SK-N-SH treated with all-trans-retinoic acid at 6 μM for 48 hours (cell line): ENCODE measurements around the gene SIRT6.

Experiments used
- ATAC-seq: fragments of 200-7000 bp; cut with Tn5 transposase; 3 replicates; pipeline ENCODE4 v1.9.1; 2020; ENCODE audit warnings: mild to moderate bottlenecking, moderate library complexity
- ARNTL ChIP-seq: fragments of 450-650 bp; formaldehyde crosslinking; IDR thresholded peaks from 2 replicates; pipeline ENCODE4 v1.5.0; 2020; ENCODE audit warnings: low read depth, mild to moderate bottlenecking, moderate library complexity, borderline replicate concordance
- BACH2 ChIP-seq: fragments of 250-450 bp; sonication (Bioruptor Pico); IDR thresholded peaks from 2 replicates; pipeline ENCODE4 v1.9.0; 2021; ENCODE audit warnings: mild to moderate bottlenecking, borderline replicate concordance
- CSDC2 ChIP-seq: fragments of 250-450 bp; sonication (Bioruptor Pico); IDR thresholded peaks from 2 replicates; pipeline ENCODE4 v1.5.0; 2020; ENCODE audit warnings: mild to moderate bottlenecking, moderate library complexity
- ESRRG ChIP-seq: fragments of 250-450 bp; sonication (Bioruptor Pico); IDR thresholded peaks from 2 replicates; pipeline ENCODE4 v1.6.1; 2021; ENCODE audit warnings: mild to moderate bottlenecking
- GLIS3 ChIP-seq: fragments of 250-450 bp; sonication (Bioruptor Pico); IDR thresholded peaks from 2 replicates; pipeline ENCODE4 v1.5.0; 2020; ENCODE audit warnings: mild to moderate bottlenecking, moderate library complexity
- PPARA ChIP-seq: fragments of 250-450 bp; sonication (Bioruptor Pico); IDR thresholded peaks from 2 replicates; pipeline ENCODE4 v1.5.0; 2020; ENCODE audit warnings: mild to moderate bottlenecking, borderline replicate concordance
- TOX ChIP-seq: fragments of 250-450 bp; sonication (Bioruptor Pico); IDR thresholded peaks from 2 replicates; pipeline ENCODE4 v1.8.0; 2021; ENCODE audit warnings: mild to moderate bottlenecking, moderate library complexity, borderline replicate concordance
- ZFP3 ChIP-seq: fragments of 250-450 bp; sonication (Bioruptor Pico); IDR thresholded peaks from 2 replicates; pipeline ENCODE4 v1.5.0; 2020; ENCODE audit warnings: mild to moderate bottlenecking, moderate library complexity
- ZFP30 ChIP-seq: fragments of 450-650 bp; formaldehyde crosslinking; IDR thresholded peaks from 2 replicates; pipeline ENCODE4 v1.5.0; 2022; ENCODE audit warnings: mild to moderate bottlenecking, moderate library complexity
- ZNF70 ChIP-seq: fragments of 450-650 bp; formaldehyde crosslinking; IDR thresholded peaks from 2 replicates; pipeline ENCODE4 v1.5.0; 2020; ENCODE audit warnings: mild to moderate bottlenecking, moderate library complexity
- TF ChIP-seq, protein P1 (sequence below): fragments of 250-450 bp; sonication (Bioruptor Pico); IDR thresholded peaks from 2 replicates; pipeline ENCODE4 v1.5.1; 2020; ENCODE audit warnings: low read depth, mild to moderate bottlenecking, moderate library complexity
- TF ChIP-seq, protein P2 (sequence below): fragments of 250-450 bp; sonication (Bioruptor Pico); IDR thresholded peaks from 2 replicates; pipeline ENCODE4 v1.8.0; 2021; ENCODE audit warnings: low read depth, mild to moderate bottlenecking, moderate library complexity, borderline replicate concordance
- TF ChIP-seq, protein P3 (sequence below): fragments of 250-450 bp; sonication (Bioruptor Pico); IDR thresholded peaks from 2 replicates; pipeline ENCODE4 v1.5.0; 2020; ENCODE audit warnings: mild to moderate bottlenecking, moderate library complexity
- TF ChIP-seq, protein P4 (sequence below): fragments of 250-450 bp; sonication (Bioruptor Pico); IDR thresholded peaks from 2 replicates; pipeline ENCODE4 v1.8.0; 2020; ENCODE audit warnings: mild to moderate bottlenecking, moderate library complexity, borderline replicate concordance

SIRT6 gene

DNA sequence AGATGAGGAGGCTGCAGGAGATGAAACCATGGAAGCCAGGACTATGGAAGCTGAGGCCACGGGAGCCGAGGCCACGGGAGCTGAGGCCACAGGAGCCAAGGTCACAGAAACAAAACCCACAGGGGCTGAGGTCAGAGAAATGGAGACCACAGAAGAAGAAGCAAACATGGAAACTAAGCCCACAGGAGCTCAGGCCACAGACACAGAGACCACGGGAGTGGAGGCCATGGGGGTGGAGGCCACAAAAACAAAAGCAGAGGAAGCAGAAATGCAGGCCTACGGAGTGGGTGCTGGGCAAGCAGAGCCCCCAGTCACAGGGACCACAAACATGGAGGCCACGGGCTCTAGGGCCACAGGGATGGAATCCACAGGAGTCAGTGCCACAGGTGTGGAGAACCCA, 34.5 kb upstream of the SIRT6 start:
- ATAC-seq, result no peak
- TF ChIP-seq CSDC2 (CRISPR knock-in tag) (no peak), ARNTL (CRISPR knock-in tag) (no peak), GLIS3 (CRISPR knock-in tag) (no peak), BACH2 (no peak), ZFP30 (CRISPR knock-in tag) (no peak)
- TF ChIP-seq, protein P1, sequence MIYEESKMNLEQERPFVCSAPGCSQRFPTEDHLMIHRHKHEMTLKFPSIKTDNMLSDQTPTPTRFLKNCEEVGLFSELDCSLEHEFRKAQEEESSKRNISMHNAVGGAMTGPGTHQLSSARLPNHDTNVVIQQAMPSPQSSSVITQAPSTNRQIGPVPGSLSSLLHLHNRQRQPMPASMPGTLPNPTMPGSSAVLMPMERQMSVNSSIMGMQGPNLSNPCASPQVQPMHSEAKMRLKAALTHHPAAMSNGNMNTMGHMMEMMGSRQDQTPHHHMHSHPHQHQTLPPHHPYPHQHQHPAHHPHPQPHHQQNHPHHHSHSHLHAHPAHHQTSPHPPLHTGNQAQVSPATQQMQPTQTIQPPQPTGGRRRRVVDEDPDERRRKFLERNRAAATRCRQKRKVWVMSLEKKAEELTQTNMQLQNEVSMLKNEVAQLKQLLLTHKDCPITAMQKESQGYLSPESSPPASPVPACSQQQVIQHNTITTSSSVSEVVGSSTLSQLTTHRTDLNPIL (CRISPR knock-in tag), result no peak
- TF ChIP-seq, protein P2, sequence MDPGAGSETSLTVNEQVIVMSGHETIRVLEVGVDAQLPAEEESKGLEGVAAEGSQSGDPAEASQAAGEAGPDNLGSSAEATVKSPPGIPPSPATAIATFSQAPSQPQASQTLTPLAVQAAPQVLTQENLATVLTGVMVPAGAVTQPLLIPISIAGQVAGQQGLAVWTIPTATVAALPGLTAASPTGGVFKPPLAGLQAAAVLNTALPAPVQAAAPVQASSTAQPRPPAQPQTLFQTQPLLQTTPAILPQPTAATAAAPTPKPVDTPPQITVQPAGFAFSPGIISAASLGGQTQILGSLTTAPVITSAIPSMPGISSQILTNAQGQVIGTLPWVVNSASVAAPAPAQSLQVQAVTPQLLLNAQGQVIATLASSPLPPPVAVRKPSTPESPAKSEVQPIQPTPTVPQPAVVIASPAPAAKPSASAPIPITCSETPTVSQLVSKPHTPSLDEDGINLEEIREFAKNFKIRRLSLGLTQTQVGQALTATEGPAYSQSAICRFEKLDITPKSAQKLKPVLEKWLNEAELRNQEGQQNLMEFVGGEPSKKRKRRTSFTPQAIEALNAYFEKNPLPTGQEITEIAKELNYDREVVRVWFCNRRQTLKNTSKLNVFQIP (CRISPR knock-in tag), result no peak
- TF ChIP-seq, protein P3, sequence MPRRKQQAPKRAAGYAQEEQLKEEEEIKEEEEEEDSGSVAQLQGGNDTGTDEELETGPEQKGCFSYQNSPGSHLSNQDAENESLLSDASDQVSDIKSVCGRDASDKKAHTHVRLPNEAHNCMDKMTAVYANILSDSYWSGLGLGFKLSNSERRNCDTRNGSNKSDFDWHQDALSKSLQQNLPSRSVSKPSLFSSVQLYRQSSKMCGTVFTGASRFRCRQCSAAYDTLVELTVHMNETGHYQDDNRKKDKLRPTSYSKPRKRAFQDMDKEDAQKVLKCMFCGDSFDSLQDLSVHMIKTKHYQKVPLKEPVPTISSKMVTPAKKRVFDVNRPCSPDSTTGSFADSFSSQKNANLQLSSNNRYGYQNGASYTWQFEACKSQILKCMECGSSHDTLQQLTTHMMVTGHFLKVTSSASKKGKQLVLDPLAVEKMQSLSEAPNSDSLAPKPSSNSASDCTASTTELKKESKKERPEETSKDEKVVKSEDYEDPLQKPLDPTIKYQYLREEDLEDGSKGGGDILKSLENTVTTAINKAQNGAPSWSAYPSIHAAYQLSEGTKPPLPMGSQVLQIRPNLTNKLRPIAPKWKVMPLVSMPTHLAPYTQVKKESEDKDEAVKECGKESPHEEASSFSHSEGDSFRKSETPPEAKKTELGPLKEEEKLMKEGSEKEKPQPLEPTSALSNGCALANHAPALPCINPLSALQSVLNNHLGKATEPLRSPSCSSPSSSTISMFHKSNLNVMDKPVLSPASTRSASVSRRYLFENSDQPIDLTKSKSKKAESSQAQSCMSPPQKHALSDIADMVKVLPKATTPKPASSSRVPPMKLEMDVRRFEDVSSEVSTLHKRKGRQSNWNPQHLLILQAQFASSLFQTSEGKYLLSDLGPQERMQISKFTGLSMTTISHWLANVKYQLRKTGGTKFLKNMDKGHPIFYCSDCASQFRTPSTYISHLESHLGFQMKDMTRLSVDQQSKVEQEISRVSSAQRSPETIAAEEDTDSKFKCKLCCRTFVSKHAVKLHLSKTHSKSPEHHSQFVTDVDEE, result no peak

DNA sequence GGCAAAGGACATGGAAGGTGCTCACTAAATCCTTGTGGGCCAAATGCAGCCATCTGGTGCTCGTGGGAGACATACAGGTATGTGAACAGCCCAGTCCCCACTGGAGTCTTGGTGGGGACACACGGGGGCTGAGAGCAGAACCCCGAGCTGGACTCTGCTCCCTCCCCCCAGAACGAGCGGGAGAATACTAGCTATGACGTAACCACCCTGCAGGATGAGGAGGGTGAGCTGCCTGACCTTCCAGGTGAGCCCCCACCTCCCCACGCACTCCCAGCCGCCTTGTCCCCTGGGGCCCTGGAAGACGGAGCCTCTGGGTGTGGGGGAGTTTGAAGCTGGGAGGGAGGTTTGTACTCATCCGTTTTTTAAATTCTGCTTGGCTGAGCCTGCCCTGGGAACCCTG, 33.4 kb upstream of the SIRT6 start:
- ATAC-seq, result no peak
- TF ChIP-seq ARNTL (CRISPR knock-in tag) (no peak), ZNF70 (CRISPR knock-in tag) (no peak), PPARA (CRISPR knock-in tag) (no peak), ZFP30 (CRISPR knock-in tag) (no peak), TOX (no peak), ZFP3 (CRISPR knock-in tag) (no peak)
- TF ChIP-seq, protein P4, sequence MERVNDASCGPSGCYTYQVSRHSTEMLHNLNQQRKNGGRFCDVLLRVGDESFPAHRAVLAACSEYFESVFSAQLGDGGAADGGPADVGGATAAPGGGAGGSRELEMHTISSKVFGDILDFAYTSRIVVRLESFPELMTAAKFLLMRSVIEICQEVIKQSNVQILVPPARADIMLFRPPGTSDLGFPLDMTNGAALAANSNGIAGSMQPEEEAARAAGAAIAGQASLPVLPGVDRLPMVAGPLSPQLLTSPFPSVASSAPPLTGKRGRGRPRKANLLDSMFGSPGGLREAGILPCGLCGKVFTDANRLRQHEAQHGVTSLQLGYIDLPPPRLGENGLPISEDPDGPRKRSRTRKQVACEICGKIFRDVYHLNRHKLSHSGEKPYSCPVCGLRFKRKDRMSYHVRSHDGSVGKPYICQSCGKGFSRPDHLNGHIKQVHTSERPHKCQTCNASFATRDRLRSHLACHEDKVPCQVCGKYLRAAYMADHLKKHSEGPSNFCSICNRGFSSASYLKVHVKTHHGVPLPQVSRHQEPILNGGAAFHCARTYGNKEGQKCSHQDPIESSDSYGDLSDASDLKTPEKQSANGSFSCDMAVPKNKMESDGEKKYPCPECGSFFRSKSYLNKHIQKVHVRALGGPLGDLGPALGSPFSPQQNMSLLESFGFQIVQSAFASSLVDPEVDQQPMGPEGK, result no peak
- TF ChIP-seq, protein P3, result no peak

DNA sequence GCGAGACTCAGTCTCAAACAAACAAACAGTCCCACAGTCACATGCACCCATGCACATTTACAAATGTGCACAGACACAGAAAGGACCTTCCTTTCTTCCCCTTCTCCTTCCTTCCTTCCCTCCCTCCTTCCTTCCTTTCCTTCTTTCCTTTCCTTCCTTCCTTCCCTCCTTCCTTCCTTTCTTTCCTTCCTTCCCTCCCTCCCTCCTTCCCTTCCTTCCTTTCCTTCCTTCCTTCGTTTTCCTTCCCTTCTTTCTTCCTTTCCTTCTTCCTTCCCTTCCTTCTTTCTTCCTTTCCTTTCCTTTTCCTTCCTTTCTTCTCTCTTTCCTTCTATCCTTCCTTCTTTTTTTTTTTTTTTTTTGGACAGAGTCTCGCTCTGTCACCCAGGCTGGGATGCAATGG, 30.8 kb upstream of the SIRT6 start:
- ATAC-seq, result no peak
- TF ChIP-seq, protein P2 (CRISPR knock-in tag), result no peak
- TF ChIP-seq ESRRG (CRISPR knock-in tag) (no peak), ZNF70 (CRISPR knock-in tag) (no peak), ZFP30 (CRISPR knock-in tag) (no peak), BACH2 (no peak)
- TF ChIP-seq, protein P3, result no peak
- TF ChIP-seq, all 23 proteins: peak for 0
